Measurements from ENCODE around the gene THAP10.

The THAP10 gene

GRCh38 chr15:70907784-70908471 is 15.7 kb upstream of the THAP10 start:
- DNase-seq (ENCODE audit: low spot score) = no peak
- no peak overlapping the region for H3K4me3 ChIP-seq
- H3K27ac ChIP-seq = no peak overlapping the region
- no peak for TF ChIP-seq CTCF (IDR thresholded peaks at IDR 0.05)

- Histone ChIP-seq H3K4me3 (no peak overlapping the region), H3K27ac (no peak overlapping the region)
- no peak for DNase-seq (ENCODE audit: low spot score)
- TF ChIP-seq CTCF (IDR thresholded peaks at IDR 0.05) = no peak
Measured at GRCh38 chr15:70906842-70907241, 14.6 kb upstream of the THAP10 start.

- Histone ChIP-seq H3K4me3 (no peak overlapping the region), H3K27ac (no peak overlapping the region)
- no peak for DNase-seq (ENCODE audit: low spot score)
- no peak for TF ChIP-seq CTCF (IDR thresholded peaks at IDR 0.05)
Measured at GRCh38 chr15:70902107-70902506, 9.9 kb upstream of the THAP10 start.

GRCh38 chr15:70892912-70893560 is 803 bp upstream of the THAP10 start:
- DNase-seq (ENCODE audit: low spot score) = no peak
- Histone ChIP-seq H3K4me3 (peak overlapping the region; percentile 93), H3K27ac (peak overlapping the region; percentile 15 to 85)
- TF ChIP-seq CTCF (IDR thresholded peaks at IDR 0.05) = no peak

- Histone ChIP-seq H3K4me3 (no peak overlapping the region), H3K27ac (no peak overlapping the region)
- DNase-seq (ENCODE audit: low spot score) = no peak
- TF ChIP-seq CTCF (IDR thresholded peaks at IDR 0.05) = no peak
Measured at GRCh38 chr15:70882361-70882760, 9.9 kb downstream of the THAP10 start.

GRCh38 chr15:70880781-70881180 is 11.5 kb downstream of the THAP10 start:
- DNase-seq (ENCODE audit: low spot score) = no peak
- no peak for TF ChIP-seq CTCF (IDR thresholded peaks at IDR 0.05)
- H3K4me3 ChIP-seq = no peak overlapping the region
- no peak overlapping the region for H3K27ac ChIP-seq

- DNase-seq (ENCODE audit: low spot score) = no peak
- TF ChIP-seq CTCF (IDR thresholded peaks at IDR 0.05) = no peak
- Histone ChIP-seq H3K4me3 (no peak overlapping the region), H3K27ac (no peak overlapping the region)
Measured at GRCh38 chr15:70879401-70879800, 12.8 kb downstream of the THAP10 start.
